Right lobe of liver (tissue), 6 donors: ENCODE data around the gene DKC1. TPM values are rescaled to one million over a fixed set of nuclear protein-coding genes. Genes with fewer than 3 reads are reported as not detected.
A peak's percentile ranks its signal among the peaks of the same experiment; 100 is the strongest.

Source experiments
- ATAC-seq, 4 donors: fragments of 200-7000 bp; cut with Tn5 transposase; one replicate each; pipeline ENCODE4 v1.9.1; 2020; ENCODE audit warnings: mild to moderate bottlenecking in 4 of 4, moderate library complexity in 4 of 4
- DNase-seq, 3 donors: peaks; one replicate each; pipeline ENCODE4 v3.0.0-alpha.2; 2020
- H3K27ac ChIP-seq, 3 donors: fragments of 200-600 bp; one replicate each; pipeline ENCODE4 v1.8.0; 2022
- H3K27me3 ChIP-seq, 2 donors: fragments of 200-600 bp; one replicate each; pipeline ENCODE4 v1.8.0; 2022
- H3K36me3 ChIP-seq, 4 donors: fragments of 200-600 bp; sonication (generic) in 1 of 4; one replicate each; pipeline versions ENCODE4 v1.5.1 to v1.8.0; 2017 to 2022; ENCODE audit warnings: control low read depth in 1 of 4
- H3K4me1 ChIP-seq, 4 donors: fragments of 200-600 bp; sonication (generic) in 1 of 4; one replicate each; pipeline versions ENCODE4 v1.5.1 to v1.8.0; 2017 to 2022; ENCODE audit warnings: control low read depth in 1 of 4
- H3K4me3 ChIP-seq, 3 donors: fragments of 200-600 bp; one replicate each; pipeline ENCODE4 v1.8.0; 2022
- H3K9me3 ChIP-seq, 4 donors: fragments of 200-600 bp; sonication (generic) in 1 of 4; one replicate each; pipeline versions ENCODE4 v1.5.1 to v1.8.0; 2017 to 2022; ENCODE audit warnings: control low read depth in 1 of 4
- POLR2A ChIP-seq: fragments of 450-650 bp; IDR thresholded peaks from one replicate; pipeline ENCODE4 v1.6.1; 2017; ENCODE audit warnings: antibody characterized with exemption, mild to moderate bottlenecking
- WGBS: methylation state at CpG from one replicate; pipeline ENCODE4 v1.1.6; 2018; ENCODE audit warnings: low coverage, low lambda C conversion rate; ENCODE audit not compliant: insufficient coverage; ENCODE audit errors: missing lambda C conversion rate; 5-methylcytosine and 5-hydroxymethylcytosine counted together
- intact Hi-C, 2 donors: fragments of 100-400 bp; cut with DNase I; formaldehyde crosslinking; loops; one replicate each; pipeline versions ENCODE4 v1.11.2 to v1.14.1; 2022
- total RNA-seq, 6 experiments: library from RNA; depleted of rRNA in 2 of 6; stranded (reverse); fragments of >200 nt in 2 of 6; fragmentation: NEBNext Ultra II Directional in 3 of 6; extraction: Animal tissue kit (Norgen Biotek cat#: 25700) in 3 of 6; gene quantifications; one replicate each; pipeline versions ENCODE4 v1.1.0 to v1.2.4, GENCODE V29; 2016 to 2023
- TF ChIP-seq, protein P1 (sequence below), 4 donors: fragments of 200-600 bp in 3 of 4; fragments of 450-650 bp in 1 of 4; IDR thresholded peaks; one replicate each; pipeline versions ENCODE4 v1.5.1 to v1.8.0; 2016 to 2022; ENCODE audit warnings: antibody characterized with exemption in 4 of 4, mild to moderate bottlenecking in 2 of 4
- donor health status: DM: no; HTN: yes; CAD: no.
- donor health status: DM: no; HTN: no; CAD: no.
- donor health status: DM: no; HTN: no; CAD: no.
- donor health status: DM: no; HTN: yes; CAD: no.
- donor health status: DM: no; HTN: yes; CAD: no.

Gene DKC1
- total RNA-seq, 6 experiments from 2014 or later = 9.7 to 21.2 (median 17.7) TPM

- ATAC-seq = no peak
- intact Hi-C loops = no loop called here
- TF ChIP-seq POLR2A = no peak
- TF ChIP-seq, protein P1, sequence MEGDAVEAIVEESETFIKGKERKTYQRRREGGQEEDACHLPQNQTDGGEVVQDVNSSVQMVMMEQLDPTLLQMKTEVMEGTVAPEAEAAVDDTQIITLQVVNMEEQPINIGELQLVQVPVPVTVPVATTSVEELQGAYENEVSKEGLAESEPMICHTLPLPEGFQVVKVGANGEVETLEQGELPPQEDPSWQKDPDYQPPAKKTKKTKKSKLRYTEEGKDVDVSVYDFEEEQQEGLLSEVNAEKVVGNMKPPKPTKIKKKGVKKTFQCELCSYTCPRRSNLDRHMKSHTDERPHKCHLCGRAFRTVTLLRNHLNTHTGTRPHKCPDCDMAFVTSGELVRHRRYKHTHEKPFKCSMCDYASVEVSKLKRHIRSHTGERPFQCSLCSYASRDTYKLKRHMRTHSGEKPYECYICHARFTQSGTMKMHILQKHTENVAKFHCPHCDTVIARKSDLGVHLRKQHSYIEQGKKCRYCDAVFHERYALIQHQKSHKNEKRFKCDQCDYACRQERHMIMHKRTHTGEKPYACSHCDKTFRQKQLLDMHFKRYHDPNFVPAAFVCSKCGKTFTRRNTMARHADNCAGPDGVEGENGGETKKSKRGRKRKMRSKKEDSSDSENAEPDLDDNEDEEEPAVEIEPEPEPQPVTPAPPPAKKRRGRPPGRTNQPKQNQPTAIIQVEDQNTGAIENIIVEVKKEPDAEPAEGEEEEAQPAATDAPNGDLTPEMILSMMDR (IDR thresholded peaks at IDR 0.05) = no peak
- Histone ChIP-seq H3K27me3 (no peaks in the 10 kb centered on the region), H3K27ac (no peak overlapping the region), H3K36me3 (no peaks in the 10 kb centered on the region), H3K4me1 (peaks cover 0 to 24% (median 6%) of the 10 kb centered on the region in 4 donors), H3K9me3 (no peaks in the 10 kb centered on the region), H3K4me3 (no peak overlapping the region)
- WGBS = 28% methylated on average over 2 of the region's 2 CpGs
- no peak for DNase-seq
These were observed 32.4 kb downstream of the DKC1 start for GRCh38 chrX:154795016-154795415.

DNA sequence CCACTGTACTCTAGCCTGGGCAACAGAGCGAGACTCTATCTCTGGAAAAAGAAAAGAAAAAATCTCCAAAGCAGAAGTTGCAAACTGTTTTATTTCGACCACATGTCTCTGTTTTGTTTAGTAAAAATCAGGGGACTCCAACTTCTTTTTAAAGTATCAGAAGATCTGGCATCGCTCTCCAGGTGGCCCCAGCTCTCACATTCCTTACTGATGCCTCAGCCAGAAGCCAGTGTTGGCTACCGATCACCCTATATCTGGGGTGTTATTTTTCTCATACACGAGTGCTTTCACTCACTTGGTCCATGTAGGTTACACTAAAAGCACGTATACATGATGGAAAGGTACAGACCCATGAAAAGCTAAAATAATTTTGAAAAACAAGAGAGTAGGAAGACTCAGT lies 34.3 kb downstream of the DKC1 start:
- no peak overlapping the region for H3K27ac ChIP-seq
- no peak for ATAC-seq
- no peak overlapping the region for H3K4me3 ChIP-seq
- H3K9me3 ChIP-seq = no peaks in the 10 kb centered on the region
- no peak for DNase-seq
- 53% methylated on average over 6 of the region's 6 CpGs for WGBS
- H3K36me3 ChIP-seq = no peaks in the 10 kb centered on the region
- H3K27me3 ChIP-seq = no peaks in the 10 kb centered on the region
- intact Hi-C loops = no loop called here
- TF ChIP-seq, protein P1 (IDR thresholded peaks at IDR 0.05) = no peak
- no peak for TF ChIP-seq POLR2A
- peaks cover 0 to 21% (median 10%) of the 10 kb centered on the region in 4 donors for H3K4me1 ChIP-seq

DNA sequence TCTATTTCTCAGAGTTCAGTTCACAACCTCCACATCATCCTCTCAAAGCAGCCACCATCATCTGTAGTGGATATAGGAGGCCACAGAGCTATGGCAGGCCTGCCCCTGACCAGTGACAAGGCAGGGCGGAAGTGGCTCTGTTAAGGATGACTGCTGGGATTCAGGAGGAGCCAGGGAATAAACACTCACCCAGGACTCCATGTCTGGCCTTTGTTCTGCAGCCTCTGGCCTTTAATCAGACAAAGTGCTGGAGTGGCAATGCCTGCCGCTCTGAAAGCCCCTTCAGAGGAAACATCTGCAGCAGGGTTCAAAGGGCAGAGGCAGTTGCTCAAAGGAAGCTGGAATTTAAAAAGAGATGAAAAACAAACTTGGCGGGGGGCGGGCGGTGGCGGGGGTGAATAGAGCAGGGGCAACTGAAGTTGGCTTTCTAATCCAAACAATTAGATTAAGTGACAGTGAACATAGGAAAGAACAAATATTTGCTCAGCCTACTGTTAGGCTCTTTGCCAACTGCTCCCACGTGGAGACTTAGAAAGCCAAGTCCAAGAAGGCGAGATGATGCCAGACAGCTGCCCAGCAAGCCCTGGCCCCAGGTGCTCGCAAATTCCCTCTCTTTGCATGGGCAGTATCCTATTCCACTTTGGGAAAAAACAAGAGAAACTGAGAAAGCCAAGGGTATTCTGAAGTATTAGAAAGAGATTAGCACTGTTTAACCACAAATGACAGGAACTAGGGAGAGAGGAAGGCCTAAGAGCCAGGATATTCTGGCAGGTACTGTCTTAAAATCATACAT lies 37.1 kb downstream of the DKC1 start:
- no peaks in the 10 kb centered on the region for H3K9me3 ChIP-seq
- peak overlapping the region; percentile 18 to 36 (median 31) for H3K27ac ChIP-seq
- TF ChIP-seq, protein P1 (IDR thresholded peaks at IDR 0.05) = no peak
- no peak for TF ChIP-seq POLR2A
- no peak overlapping the region for H3K4me3 ChIP-seq
- WGBS = 22% methylated on average over 9 of the region's 9 CpGs
- peak in 2 of 3 donors; percentile 27 to 54 for DNase-seq
- intact Hi-C loops = no loop called here
- H3K4me1 ChIP-seq = peaks cover 0 to 31% (median 9%) of the 10 kb centered on the region in 4 donors
- no peaks in the 10 kb centered on the region for H3K27me3 ChIP-seq
- ATAC-seq = peak; percentile 53 to 72 (median 62)
- H3K36me3 ChIP-seq = no peaks in the 10 kb centered on the region

DNA sequence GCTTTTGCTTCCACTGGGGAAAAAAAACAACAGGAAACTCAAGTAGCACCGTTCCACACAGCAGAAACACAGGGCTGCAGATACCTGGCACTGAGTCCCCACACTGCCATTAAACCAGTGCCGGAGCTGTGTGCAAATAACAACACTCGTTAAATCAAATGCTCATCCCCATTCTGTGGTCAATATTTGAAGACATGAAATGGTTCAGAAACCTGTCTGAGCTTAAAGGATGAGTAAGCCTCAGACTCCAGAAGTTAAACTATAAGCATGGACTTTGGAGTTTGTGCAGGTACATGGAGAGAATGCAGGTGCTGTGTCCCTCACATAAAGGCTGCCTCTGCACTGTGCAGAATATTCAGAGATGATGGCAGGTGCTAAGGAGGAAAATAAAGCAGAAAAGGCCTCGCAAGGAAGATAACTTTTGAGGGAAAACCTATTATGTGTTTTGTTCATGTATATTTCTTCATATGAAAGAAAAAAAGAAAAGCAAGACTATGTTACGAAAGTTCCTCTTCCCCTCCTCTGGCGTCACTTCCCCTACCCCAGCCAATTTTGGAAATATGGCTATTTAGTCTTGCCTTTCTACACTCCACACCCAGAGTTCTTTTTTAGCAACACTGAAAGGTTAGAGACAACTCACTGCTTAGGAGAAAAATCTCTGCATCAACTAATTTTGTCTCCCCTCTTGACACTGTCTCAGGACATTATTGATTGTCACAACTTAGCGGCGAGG lies 38.0 kb downstream of the DKC1 start:
- TF ChIP-seq POLR2A = peak; percentile 17
- TF ChIP-seq, protein P1 (IDR thresholded peaks at IDR 0.05) = no peak
- WGBS = 40% methylated on average over 8 of the region's 8 CpGs
- no peak for DNase-seq
- Histone ChIP-seq H3K27ac (peak overlapping the region; percentile 18 to 36 (median 35)), H3K36me3 (no peaks in the 10 kb centered on the region), H3K4me3 (no peak overlapping the region), H3K27me3 (no peaks in the 10 kb centered on the region), H3K9me3 (no peaks in the 10 kb centered on the region), H3K4me1 (peaks cover 0 to 31% (median 9%) of the 10 kb centered on the region in 4 donors)
- intact Hi-C loops = no loop called here
- no peak for ATAC-seq
